Upper lobe of right lung (tissue), 1 donor: ENCODE results near the gene CDKN2AIP. TPM values are rescaled to one million over a fixed set of nuclear protein-coding genes. Genes with fewer than 3 reads are reported as not detected.

ENCODE experiments used
- ATAC-seq: fragments of 200-7000 bp; cut with Tn5 transposase; one replicate; pipeline ENCODE4 v1.9.1; 2020; ENCODE audit warnings: mild to moderate bottlenecking, moderate library complexity
- DNase-seq: peaks from one replicate; pipeline ENCODE4 v3.0.0-alpha.2; 2020
- H3K27ac ChIP-seq: fragments of 200-600 bp; one replicate; pipeline ENCODE4 v1.8.0; 2022
- H3K27me3 ChIP-seq: fragments of 200-600 bp; one replicate; pipeline ENCODE4 v1.8.0; 2022; ENCODE audit warnings: mild to moderate bottlenecking
- H3K36me3 ChIP-seq: fragments of 200-600 bp; one replicate; pipeline ENCODE4 v1.8.0; 2022
- H3K4me1 ChIP-seq: fragments of 200-600 bp; one replicate; pipeline ENCODE4 v1.8.0; 2022
- H3K4me3 ChIP-seq: fragments of 200-600 bp; one replicate; pipeline ENCODE4 v1.8.0; 2022; ENCODE audit warnings: mild to moderate bottlenecking
- H3K9me3 ChIP-seq: fragments of 200-600 bp; one replicate; pipeline ENCODE4 v1.8.0; 2022
- intact Hi-C: fragments of 100-400 bp; cut with DNase I; formaldehyde crosslinking; loops from one replicate; pipeline ENCODE4 v1.11.0; 2022
- total RNA-seq: library from RNA; stranded (reverse); fragmentation: NEBNext Ultra II Directional; extraction: Animal tissue kit (Norgen Biotek cat#: 25700); gene quantifications from one replicate; pipeline ENCODE4 v1.2.1, GENCODE V29; 2021
- TF ChIP-seq, protein P1 (sequence below): fragments of 200-600 bp; IDR thresholded peaks from one replicate; pipeline ENCODE4 v1.8.0; 2022; ENCODE audit warnings: antibody characterized with exemption
- donor health status: DM: no; HTN: yes; CAD: no; lungs with severe emphysema.

Gene CDKN2AIP
- total RNA-seq, 1 donor from 2014 or later = 16.7 TPM

DNA sequence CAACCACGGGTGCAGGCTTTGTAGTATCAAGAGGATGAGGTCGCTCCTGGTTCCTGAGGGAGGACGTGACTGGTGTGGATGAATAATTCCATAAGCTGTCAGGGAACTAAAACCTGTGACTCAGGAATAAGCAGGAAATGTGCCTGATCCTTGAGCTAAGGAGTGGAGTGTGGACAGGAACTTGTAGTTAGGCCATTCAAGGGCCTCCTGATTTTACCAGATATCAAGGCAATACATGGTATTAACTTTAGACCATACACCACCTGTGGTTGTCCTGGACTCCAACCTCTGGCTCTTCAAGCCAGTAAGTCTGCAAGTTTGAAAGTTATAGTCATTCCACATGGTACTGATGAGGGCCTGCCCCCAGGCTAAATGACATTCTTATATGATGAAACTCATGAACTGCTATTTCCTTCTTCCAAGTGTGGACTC, 48.4 kb downstream of the CDKN2AIP start:
- H3K27ac ChIP-seq = no peak overlapping the region
- DNase-seq (no peak), ATAC-seq (no peak)
- no peaks in the 10 kb centered on the region for H3K36me3 ChIP-seq
- H3K9me3 ChIP-seq = no peaks in the 10 kb centered on the region
- H3K4me1 ChIP-seq = no peaks in the 10 kb centered on the region
- H3K4me3 ChIP-seq = no peak overlapping the region
- no peaks in the 10 kb centered on the region for H3K27me3 ChIP-seq
- TF ChIP-seq, protein P1, sequence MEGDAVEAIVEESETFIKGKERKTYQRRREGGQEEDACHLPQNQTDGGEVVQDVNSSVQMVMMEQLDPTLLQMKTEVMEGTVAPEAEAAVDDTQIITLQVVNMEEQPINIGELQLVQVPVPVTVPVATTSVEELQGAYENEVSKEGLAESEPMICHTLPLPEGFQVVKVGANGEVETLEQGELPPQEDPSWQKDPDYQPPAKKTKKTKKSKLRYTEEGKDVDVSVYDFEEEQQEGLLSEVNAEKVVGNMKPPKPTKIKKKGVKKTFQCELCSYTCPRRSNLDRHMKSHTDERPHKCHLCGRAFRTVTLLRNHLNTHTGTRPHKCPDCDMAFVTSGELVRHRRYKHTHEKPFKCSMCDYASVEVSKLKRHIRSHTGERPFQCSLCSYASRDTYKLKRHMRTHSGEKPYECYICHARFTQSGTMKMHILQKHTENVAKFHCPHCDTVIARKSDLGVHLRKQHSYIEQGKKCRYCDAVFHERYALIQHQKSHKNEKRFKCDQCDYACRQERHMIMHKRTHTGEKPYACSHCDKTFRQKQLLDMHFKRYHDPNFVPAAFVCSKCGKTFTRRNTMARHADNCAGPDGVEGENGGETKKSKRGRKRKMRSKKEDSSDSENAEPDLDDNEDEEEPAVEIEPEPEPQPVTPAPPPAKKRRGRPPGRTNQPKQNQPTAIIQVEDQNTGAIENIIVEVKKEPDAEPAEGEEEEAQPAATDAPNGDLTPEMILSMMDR = no peak
- intact Hi-C loops = no loop called here

DNA sequence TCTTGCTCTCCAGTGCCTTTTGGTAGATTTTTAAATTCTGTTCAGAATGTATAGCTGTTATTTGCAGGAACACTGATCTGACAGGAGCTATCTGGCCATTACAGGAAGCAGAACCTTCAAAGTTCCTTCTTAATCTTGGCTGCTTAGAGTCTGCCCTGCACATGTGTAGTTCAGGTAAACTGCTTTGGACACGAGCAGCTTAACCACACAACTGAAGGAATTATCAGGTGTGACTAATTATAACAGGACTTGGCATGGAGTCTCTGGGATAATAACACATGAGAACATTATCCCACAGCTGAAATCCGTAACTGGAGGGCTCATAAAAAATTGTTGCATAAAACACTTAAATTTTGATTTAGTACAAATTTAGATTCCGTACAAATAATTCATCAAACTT, 48.8 kb downstream of the CDKN2AIP start:
- intact Hi-C loops = no loop called here
- Histone ChIP-seq H3K4me1 (no peaks in the 10 kb centered on the region), H3K36me3 (no peaks in the 10 kb centered on the region), H3K27ac (no peak overlapping the region), H3K27me3 (no peaks in the 10 kb centered on the region), H3K9me3 (no peaks in the 10 kb centered on the region), H3K4me3 (no peak overlapping the region)
- ATAC-seq (no peak), DNase-seq (no peak)
- TF ChIP-seq, protein P1 = no peak

DNA sequence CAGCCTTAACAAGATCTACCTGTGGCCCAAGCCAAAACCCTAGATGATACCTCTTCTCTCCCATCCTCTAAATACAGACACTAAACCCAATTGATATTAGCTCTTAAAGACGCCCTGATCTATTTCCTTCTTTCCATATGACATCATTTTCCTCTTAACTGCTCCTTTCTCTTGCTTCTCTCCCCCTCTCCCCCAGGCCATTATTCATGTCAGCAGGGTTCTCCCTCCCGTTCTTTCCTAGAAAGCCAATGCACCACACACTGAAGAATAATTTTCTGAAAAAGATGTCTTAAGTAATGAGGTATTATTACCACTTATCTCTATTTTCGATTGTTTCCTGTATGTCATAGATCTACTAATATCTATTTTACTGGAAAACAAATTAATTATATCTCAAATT, 50.7 kb downstream of the CDKN2AIP start:
- no peak for DNase-seq
- H3K27ac ChIP-seq = no peak overlapping the region
- intact Hi-C loops = no loop called here
- no peak overlapping the region for H3K4me3 ChIP-seq
- H3K9me3 ChIP-seq = no peaks in the 10 kb centered on the region
- H3K27me3 ChIP-seq = no peaks in the 10 kb centered on the region
- no peak for ATAC-seq
- no peaks in the 10 kb centered on the region for H3K4me1 ChIP-seq
- H3K36me3 ChIP-seq = no peaks in the 10 kb centered on the region
- TF ChIP-seq, protein P1 = no peak

Other genes with a start within 250 kb of the CDKN2AIP start
- not detected for gene CLDN22, start 124.4 kb upstream of the CDKN2AIP start, total RNA-seq
- gene CLDN24, start 122.2 kb upstream of the CDKN2AIP start, total RNA-seq = not detected
- gene ING2, start 60.4 kb downstream of the CDKN2AIP start, total RNA-seq = 8.7 TPM
- gene RWDD4, start 214.5 kb downstream of the CDKN2AIP start, total RNA-seq = 15.7 TPM
- 31.7 TPM for gene TRAPPC11, start 214.7 kb downstream of the CDKN2AIP start, total RNA-seq